Measurements from ENCODE around the gene ARAF. TPM values are rescaled to one million over a fixed set of nuclear protein-coding genes. Genes with fewer than 3 reads are reported as not detected.

ARAF gene
- total RNA-seq, 1 experiment from 2014 or later: 35.4 TPM

GRCh38 chrX:47523297-47523696 is 37.7 kb upstream of the ARAF start:
- Histone ChIP-seq H3K27ac (ENCODE audit: low read depth, low read length) (no peak overlapping the region), H3K36me3 (ENCODE audit: control insufficient read depth in 1 of 2, insufficient read depth in 2 of 2, low read length in 2 of 2) (no peaks in the 10 kb centered on the region), H2AFZ (ENCODE audit: low read depth, low read length, poor library complexity, severe bottlenecking) (peak overlapping the region; percentile 74), H3K9me3 (ENCODE audit: control insufficient read depth in 1 of 2, insufficient read depth in 1 of 2, low read depth in 1 of 2, low read length in 2 of 2) (no peaks in the 10 kb centered on the region), H3K27me3 (ENCODE audit: insufficient read depth, low read length) (no peaks in the 10 kb centered on the region), H3K9ac (ENCODE audit: low read length) (no peak overlapping the region), H3K4me2 (ENCODE audit: low read length) (peak overlapping the region; percentile 66), H3K9me2 (ENCODE audit: insufficient read depth) (no peaks in the 10 kb centered on the region), H3K79me2 (ENCODE audit: insufficient read depth, low read length) (no peaks in the 10 kb centered on the region), H3K4me1 (ENCODE audit: control insufficient read depth in 1 of 2, insufficient read depth in 2 of 2, low read length in 2 of 2) (peaks cover 0 to 6% of the 10 kb centered on the region in 2 experiments; a peak in 1 of 4 replicates), H3K4me3 (replicated peaks in 1 of 2; ENCODE audit: low read depth in 1 of 2, low read length in 2 of 2) (peak overlapping the region; percentile 2 to 20; a peak in 1 of 4 replicates), H4K20me1 (ENCODE audit: insufficient read depth) (no peaks in the 10 kb centered on the region)
- TF ChIP-seq RAD21 (IDR thresholded peaks at IDR 0.05; ENCODE audit: low read depth) (peak; percentile 89), CBX3 (IDR thresholded peaks at IDR 0.05; ENCODE audit: low read depth) (0 out of 2 replicates have a peak, but pooled peaks have one; percentile 19), JUND (IDR thresholded peaks at IDR 0.05) (no peak), CTCF (IDR thresholded peaks at IDR 0.05 in 2 of 3, conservative IDR thresholded peaks at IDR 0.05 in 1 of 3; ENCODE audit: borderline replicate concordance in 1 of 3, insufficient read depth in 1 of 3, low read depth in 2 of 3, low read length in 2 of 3) (peak; percentile 41 to 62 (median 59); a peak in 5 of 6 replicates), TCF7L2 (IDR thresholded peaks at IDR 0.05; ENCODE audit: borderline replicate concordance, extremely low read depth, insufficient read depth, insufficient read length) (peak; percentile 19), MAX (IDR thresholded peaks at IDR 0.05) (no peak; the same call in 1 of the 2 replicates)
- no TSS peak for BruUV-seq (replicated peaks)
- CTCF ChIA-PET: interaction anchor here (0.5 to 2.4 kb wide), 12 partner anchors 9 to 939 kb away, joined by 3 to 12 read pairs (median 4); no protein-coding TSS in a partner anchor
- DNase-seq (ENCODE audit: low read depth, low spot score) (peak; percentile 38), ATAC-seq (peak; percentile 99)
- RAD21 ChIA-PET (ENCODE audit: low non-redundant PET in 1 of 2, low total read pairs in 2 of 2, uncharacterized antibody in 2 of 2, unreplicated experiment in 2 of 2): interaction anchor here (0.6 to 1.2 kb wide), 4 partner anchors 26 to 401 kb away, joined by 3 to 5 read pairs (median 5); no protein-coding TSS in a partner anchor
- intact Hi-C loops (cut with micrococcal nuclease): loop anchor here (1.0 kb wide), 2 partner anchors 26 to 330 kb away; partner anchors contain the start of gene UBA1
- POLR2A ChIA-PET: interaction anchor here (1.5 to 1.9 kb wide), 2 partner anchors 290 to 332 kb away, joined by 5 to 7 read pairs; no protein-coding TSS in a partner anchor

Data from HCT116 (cell line).